ENCODE data around the gene SLC22A31.

DNA sequence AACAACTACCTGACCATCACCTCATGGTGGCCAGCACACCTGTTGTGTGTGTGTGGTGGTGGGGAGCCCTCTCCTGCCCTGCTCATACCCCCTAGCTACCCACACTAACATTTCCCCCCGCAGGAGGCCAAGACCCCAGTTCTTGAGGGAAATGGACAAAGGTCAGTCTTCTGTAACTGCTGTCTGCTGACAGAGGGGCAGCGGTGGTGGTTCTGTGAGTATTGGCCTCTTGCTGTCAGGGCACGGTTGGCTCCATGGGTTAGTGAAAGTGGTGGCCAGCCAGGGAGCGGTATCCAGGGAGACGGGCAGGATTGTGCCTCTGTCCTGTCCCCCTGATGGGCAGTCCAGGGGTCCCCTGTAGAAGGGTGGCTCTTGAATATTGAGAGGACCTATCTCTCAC, 43.3 kb upstream of the SLC22A31 start:
- TF ChIP-seq CTCF (conservative IDR thresholded peaks at IDR 0.05 in 1 of 2, IDR thresholded peaks at IDR 0.05 in 1 of 2; ENCODE audit: low read depth in 1 of 2, low read length in 2 of 2) (no peak), EZH2 (IDR thresholded peaks at IDR 0.05; ENCODE audit: low read length, missing control alignments) (no peak)

All from fibroblast of lung (primary cell).